22Rv1 (cell line): ENCODE measurements around the gene GFOD1.

ENCODE experiments used
- CTCF ChIP-seq: fragments of 450-650 bp; IDR thresholded peaks from 2 replicates; pipeline ENCODE4 v1.5.1; 2017; ENCODE audit warnings: mild to moderate bottlenecking
- ZFX ChIP-seq: fragments of 450-650 bp; IDR thresholded peaks from 2 replicates; pipeline ENCODE4 v1.6.1; 2017; ENCODE audit warnings: antibody characterized with exemption, borderline replicate concordance

GRCh38 chr6:13494137-13494536 lies 6.7 kb upstream of the GFOD1 start:
- TF ChIP-seq CTCF: no peak
- no peak for TF ChIP-seq ZFX
